Neural progenitor cell (in vitro differentiated cells): ENCODE measurements around the gene DYNC1LI1. TPM values are rescaled to one million over a fixed set of nuclear protein-coding genes. Genes with fewer than 3 reads are reported as not detected.

Experiments
- DNase-seq: peaks from one replicate; pipeline ENCODE4 v3.0.0-alpha.2; 2016; ENCODE audit warnings: low spot score
- H2AFZ ChIP-seq: fragments of 200-600 bp; sonication (generic); replicated peaks from 2 replicates; pipeline ENCODE4 v1.6.1; 2016; ENCODE audit warnings: antibody characterized with exemption
- H3F3A ChIP-seq: fragments of 200-600 bp; sonication (generic); 2 replicates; pipeline ENCODE4 v1.6.1; 2016; ENCODE audit warnings: antibody characterized with exemption, low read depth
- H3K27ac ChIP-seq: fragments of 200-600 bp; sonication (generic); 2 replicates; pipeline ENCODE4 v1.5.1; 2016; ENCODE audit warnings: mild to moderate bottlenecking
- H3K27me3 ChIP-seq: fragments of 200-600 bp; sonication (generic); 2 replicates; pipeline ENCODE4 v1.6.1; 2016; ENCODE audit warnings: mild to moderate bottlenecking, moderate library complexity
- H3K36me3 ChIP-seq: fragments of 200-600 bp; sonication (generic); 2 replicates; pipeline ENCODE4 v1.5.1; 2016
- H3K4me1 ChIP-seq: fragments of 200-600 bp; sonication (generic); 2 replicates; pipeline ENCODE4 v1.6.1; 2016; ENCODE audit warnings: mixed run types
- H3K4me2 ChIP-seq: fragments of 200-600 bp; sonication (generic); 2 replicates; pipeline ENCODE4 v1.6.1; 2016
- H3K4me3 ChIP-seq: fragments of 200-600 bp; sonication (generic); 2 replicates; pipeline ENCODE4 v1.5.1; 2016
- H3K79me2 ChIP-seq: fragments of 200-600 bp; sonication (generic); 2 replicates; pipeline ENCODE4 v1.6.1; 2016; ENCODE audit warnings: low read depth
- H3K9ac ChIP-seq: fragments of 200-600 bp; sonication (generic); 2 replicates; pipeline ENCODE4 v1.6.1; 2016
- H3K9me3 ChIP-seq: fragments of 200-600 bp; sonication (generic); 2 replicates; pipeline ENCODE4 v1.5.1; 2016; ENCODE audit warnings: low read depth
- H4K20me1 ChIP-seq: fragments of 200-600 bp; sonication (generic); 2 replicates; pipeline ENCODE4 v1.6.1; 2016; ENCODE audit warnings: low read depth
- H3K27ac Mint-ChIP-seq: 3 replicates; pipeline ENCODE4 v1.8.0; 2021; ENCODE audit warnings: mixed read lengths
- H3K27me3 Mint-ChIP-seq: 2 replicates; pipeline ENCODE4 v1.8.0; 2022; ENCODE audit warnings: low read depth, mild to moderate bottlenecking, inconsistent platforms, moderate library complexity, mixed read lengths; ENCODE audit not compliant: insufficient read depth
- H3K36me3 Mint-ChIP-seq: 3 replicates; pipeline ENCODE4 v1.8.0; 2021; ENCODE audit warnings: mixed read lengths
- H3K4me1 Mint-ChIP-seq: 3 replicates; pipeline ENCODE4 v1.8.0; 2021; ENCODE audit warnings: mixed read lengths
- H3K4me3 Mint-ChIP-seq: 3 replicates; pipeline ENCODE4 v1.8.0; 2021; ENCODE audit warnings: mild to moderate bottlenecking, moderate library complexity, mixed read lengths
- H3K9me3 Mint-ChIP-seq: 3 replicates; pipeline ENCODE4 v1.8.0; 2020; ENCODE audit warnings: mixed read lengths
- CTCF ChIP-seq: fragments of 200-600 bp; sonication (generic); IDR thresholded peaks from 2 replicates; pipeline ENCODE4 v1.5.1; 2017; ENCODE audit warnings: antibody characterized with exemption, mild to moderate bottlenecking
- EZH2 ChIP-seq: fragments of 200-600 bp; sonication (generic); IDR thresholded peaks from 2 replicates; pipeline ENCODE4 v1.6.1; 2017; ENCODE audit warnings: antibody characterized with exemption, mild to moderate bottlenecking, moderate library complexity
- EZH2phosphoT487 ChIP-seq: fragments of 200-600 bp; sonication (generic); IDR thresholded peaks from 2 replicates; pipeline ENCODE4 v1.6.1; 2017; ENCODE audit warnings: antibody characterized with exemption
- total RNA-seq: library from RNA; depleted of rRNA; stranded (reverse); fragments of >200 nt; gene quantifications from 2 replicates; pipeline ENCODE4 v1.2.3, GENCODE V29; 2015; ENCODE audit warnings: low replicate concordance

Gene DYNC1LI1
- total RNA-seq, 1 donor from 2014 or later, result 103 TPM

DNA sequence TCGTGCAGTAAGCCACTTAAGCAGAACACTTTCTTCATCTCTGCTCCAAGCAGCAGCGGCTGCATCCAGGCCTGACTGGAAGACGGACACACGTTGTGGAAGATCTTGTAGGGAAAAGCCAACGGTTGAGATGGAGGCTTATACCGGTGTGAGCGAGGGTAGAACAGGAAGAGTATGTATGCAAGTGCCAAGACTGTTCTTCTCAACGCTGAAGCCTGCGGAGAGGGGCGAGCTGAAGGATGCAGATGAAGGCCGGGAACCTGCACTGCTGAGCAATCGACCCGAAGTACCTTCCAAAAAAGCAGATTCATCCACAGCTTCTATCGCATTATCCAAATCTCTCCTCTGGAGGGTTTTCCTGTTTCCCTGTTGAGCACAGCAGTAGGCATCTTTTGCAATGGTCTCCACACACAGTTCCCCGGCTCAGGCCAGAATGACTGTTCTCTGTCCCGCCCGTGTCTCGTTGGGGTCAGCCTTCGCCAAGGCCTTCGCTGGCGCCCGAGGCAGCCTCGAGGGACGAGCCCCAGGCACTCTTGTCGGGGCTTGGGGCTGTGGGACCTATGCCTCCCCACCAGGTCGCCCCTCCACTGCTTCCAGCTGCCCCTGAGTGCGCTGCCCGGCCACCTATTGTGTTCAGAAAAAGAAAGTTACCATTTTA is 22.2 kb upstream of the DYNC1LI1 start:
- no peaks in the 10 kb centered on the region for H4K20me1 ChIP-seq
- TF ChIP-seq EZH2phosphoT487 (no peak), CTCF (no peak), EZH2 (no peak)
- Mint-ChIP-seq H3K9me3 (no peaks in the 10 kb centered on the region), H3K4me3 (no peak overlapping the region), H3K4me1 (peaks cover 27% of the 10 kb centered on the region), H3K27ac (peak overlapping the region; percentile 12), H3K36me3 (no peaks in the 10 kb centered on the region), H3K27me3 (peaks cover 5% of the 10 kb centered on the region)
- H3K9me3 ChIP-seq, result no peaks in the 10 kb centered on the region
- no peak overlapping the region for H3K27ac ChIP-seq
- H3K79me2 ChIP-seq, result no peaks in the 10 kb centered on the region
- H3F3A ChIP-seq, result no peaks in the 10 kb centered on the region
- peak; percentile 18 for DNase-seq
- H2AFZ ChIP-seq, result peak overlapping the region; percentile 98
- H3K27me3 ChIP-seq, result peaks cover 8% of the 10 kb centered on the region
- H3K4me3 ChIP-seq, result no peak overlapping the region
- peaks cover 25% of the 10 kb centered on the region for H3K4me1 ChIP-seq
- H3K9ac ChIP-seq, result no peak overlapping the region
- peak overlapping the region; percentile 70 for H3K4me2 ChIP-seq
- no peaks in the 10 kb centered on the region for H3K36me3 ChIP-seq

DNA sequence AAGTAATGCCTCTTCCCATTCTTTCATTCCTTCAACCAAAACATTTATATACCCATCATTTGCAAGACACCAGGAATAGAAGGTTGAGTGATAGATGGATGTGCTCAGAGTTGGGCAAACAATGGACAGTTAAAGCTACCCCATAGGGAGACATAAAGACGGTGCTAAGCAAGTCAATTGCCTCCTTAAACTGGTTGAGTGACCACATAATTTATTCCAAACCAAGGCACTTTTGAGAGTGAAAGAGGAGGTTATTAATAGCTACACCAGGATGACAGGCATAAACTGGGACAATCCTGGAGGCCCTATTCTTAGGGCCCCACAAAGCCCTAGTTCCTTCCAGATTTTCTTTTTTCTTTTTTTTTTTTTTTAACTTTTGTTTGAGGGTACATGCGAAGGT is 21.4 kb upstream of the DYNC1LI1 start:
- Histone ChIP-seq H3F3A (no peaks in the 10 kb centered on the region), H3K27ac (no peak overlapping the region), H3K36me3 (no peaks in the 10 kb centered on the region), H3K4me1 (peaks cover 25% of the 10 kb centered on the region), H3K9me3 (no peaks in the 10 kb centered on the region), H3K4me3 (no peak overlapping the region), H3K79me2 (no peaks in the 10 kb centered on the region), H3K27me3 (peaks cover 8% of the 10 kb centered on the region), H2AFZ (no peak overlapping the region), H4K20me1 (no peaks in the 10 kb centered on the region), H3K4me2 (peak overlapping the region; percentile 70), H3K9ac (no peak overlapping the region)
- H3K27ac Mint-ChIP-seq, result no peak overlapping the region
- H3K36me3 Mint-ChIP-seq, result no peaks in the 10 kb centered on the region
- peaks cover 27% of the 10 kb centered on the region for H3K4me1 Mint-ChIP-seq
- TF ChIP-seq CTCF (no peak), EZH2phosphoT487 (no peak), EZH2 (no peak)
- H3K4me3 Mint-ChIP-seq, result no peak overlapping the region
- peaks cover 5% of the 10 kb centered on the region for H3K27me3 Mint-ChIP-seq
- H3K9me3 Mint-ChIP-seq, result no peaks in the 10 kb centered on the region
- DNase-seq, result peak; percentile 44

DNA sequence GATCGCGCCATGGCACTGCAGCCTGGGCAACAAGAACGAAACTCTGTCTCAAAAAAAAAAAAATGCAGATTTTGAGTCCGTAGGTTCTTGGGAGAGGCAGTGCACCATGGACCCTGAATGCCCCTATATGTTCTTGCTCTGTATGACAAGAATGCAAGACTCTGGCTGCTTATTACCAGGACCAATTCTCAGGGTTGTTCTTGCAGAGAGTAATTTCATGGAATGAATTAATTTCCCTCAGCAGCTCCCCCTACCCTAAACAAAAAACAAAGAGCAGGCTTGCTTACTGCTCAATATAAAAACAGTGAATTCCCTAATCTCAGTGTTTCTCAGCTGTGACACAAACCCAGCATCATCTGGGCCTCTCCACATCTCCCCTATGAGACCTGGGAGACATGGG is 20.5 kb upstream of the DYNC1LI1 start:
- Histone ChIP-seq H3K9me3 (no peaks in the 10 kb centered on the region), H3K4me1 (peaks cover 25% of the 10 kb centered on the region), H3K79me2 (no peaks in the 10 kb centered on the region), H3K27ac (no peak overlapping the region), H4K20me1 (no peaks in the 10 kb centered on the region), H3K4me2 (peak overlapping the region; percentile 70), H3K9ac (no peak overlapping the region), H3K27me3 (peaks cover 8% of the 10 kb centered on the region), H3K4me3 (no peak overlapping the region), H3F3A (no peaks in the 10 kb centered on the region), H2AFZ (no peak overlapping the region), H3K36me3 (no peaks in the 10 kb centered on the region)
- Mint-ChIP-seq H3K4me3 (no peak overlapping the region), H3K27ac (no peak overlapping the region), H3K9me3 (no peaks in the 10 kb centered on the region), H3K36me3 (no peaks in the 10 kb centered on the region), H3K27me3 (peaks cover 5% of the 10 kb centered on the region), H3K4me1 (peaks cover 27% of the 10 kb centered on the region)
- DNase-seq, result no peak
- TF ChIP-seq EZH2, result no peak
- TF ChIP-seq EZH2phosphoT487, result no peak
- TF ChIP-seq CTCF, result no peak
